AG10803 (cell line): Measurements from ENCODE around the gene PHB1.

Experiments used
- DNase-seq: peaks from one replicate; pipeline ENCODE4 v3.0.0; 2010; ENCODE audit warnings: low read depth
- H3K4me3 ChIP-seq: 2 replicates; pipeline ENCODE4 v1.5.1; 2011; ENCODE audit warnings: mild to moderate bottlenecking, low read length, control low read depth
- CTCF ChIP-seq: conservative IDR thresholded peaks from 2 replicates; pipeline ENCODE4 v1.5.1; 2011; ENCODE audit warnings: mild to moderate bottlenecking, low read length, control low read depth, inconsistent platforms

Gene PHB1

GRCh38 chr17:49403514-49404289, 11.0 kb downstream of the PHB1 start:
- no peak for TF ChIP-seq CTCF
- H3K4me3 ChIP-seq: no peak overlapping the region
- no peak for DNase-seq

GRCh38 chr17:49402706-49403105, 12.0 kb downstream of the PHB1 start:
- no peak for TF ChIP-seq CTCF
- H3K4me3 ChIP-seq: no peak overlapping the region

GRCh38 chr17:49401971-49402611, 12.6 kb downstream of the PHB1 start:
- TF ChIP-seq CTCF: no peak
- DNase-seq: no peak

More at GRCh38 chr17:49402706-49403105, 12.0 kb downstream of the PHB1 start:
- DNase-seq: no peak

GRCh38 chr17:49399995-49400394, 14.7 kb downstream of the PHB1 start:
- DNase-seq: no peak
- no peak for TF ChIP-seq CTCF
- no peak overlapping the region for H3K4me3 ChIP-seq

More at GRCh38 chr17:49401971-49402611, 12.6 kb downstream of the PHB1 start:
- no peak overlapping the region for H3K4me3 ChIP-seq

GRCh38 chr17:49397586-49397985, 17.1 kb downstream of the PHB1 start:
- no peak for TF ChIP-seq CTCF
- no peak for DNase-seq
- H3K4me3 ChIP-seq: no peak overlapping the region

GRCh38 chr17:49393491-49394255, 21.0 kb downstream of the PHB1 start:
- no peak for DNase-seq
- H3K4me3 ChIP-seq: no peak overlapping the region
- TF ChIP-seq CTCF: no peak
